Stimulated activated CD8-positive, alpha-beta memory T cell treated with anti-CD3 and anti-CD28 coated beads, Interleukin-15, amount 100 ng/mL, for 48 hours (primary cell): Measurements from ENCODE around the gene APC2.
"Not testable (repeated sequence)": the region's sequence is repeated elsewhere in the genome, so short reads cannot be mapped to it uniquely, and the experiment has no call there.

ENCODE experiments used
- DNase-seq, 2 donors: peaks; one replicate each; pipeline ENCODE4 v3.0.0-alpha.2; 2020; ENCODE audit warnings: low read depth in 2 of 2

The APC2 gene

GRCh38 chr19:1495799-1496713, 46.1 kb downstream of the APC2 start:
- DNase-seq, result no peak

GRCh38 chr19:1496714-1497577, 47.0 kb downstream of the APC2 start:
- no peak for DNase-seq

GRCh38 chr19:1497578-1498235, 47.8 kb downstream of the APC2 start:
- no peak for DNase-seq

DNA sequence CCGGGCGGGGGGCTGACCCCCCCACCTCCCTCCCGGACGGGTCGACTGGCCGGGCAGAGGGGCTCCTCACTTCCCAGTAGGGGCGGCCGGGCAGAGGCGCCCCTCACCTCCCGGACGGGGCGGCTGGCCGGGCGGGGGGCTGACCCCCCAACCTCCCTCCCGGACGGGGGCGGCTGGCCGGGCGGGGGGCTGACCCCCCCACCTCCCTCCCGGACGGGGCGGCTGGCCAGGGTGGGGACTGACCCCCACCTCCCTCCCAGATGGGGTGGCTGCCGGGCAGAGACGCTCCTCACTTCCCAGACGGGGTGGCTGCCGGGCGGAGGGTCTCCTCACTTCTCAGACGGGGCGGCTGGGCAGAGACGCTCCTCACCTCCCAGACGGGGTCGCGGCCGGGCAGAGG, 49.3 kb downstream of the APC2 start:
- not testable (repeated sequence) for DNase-seq

DNA sequence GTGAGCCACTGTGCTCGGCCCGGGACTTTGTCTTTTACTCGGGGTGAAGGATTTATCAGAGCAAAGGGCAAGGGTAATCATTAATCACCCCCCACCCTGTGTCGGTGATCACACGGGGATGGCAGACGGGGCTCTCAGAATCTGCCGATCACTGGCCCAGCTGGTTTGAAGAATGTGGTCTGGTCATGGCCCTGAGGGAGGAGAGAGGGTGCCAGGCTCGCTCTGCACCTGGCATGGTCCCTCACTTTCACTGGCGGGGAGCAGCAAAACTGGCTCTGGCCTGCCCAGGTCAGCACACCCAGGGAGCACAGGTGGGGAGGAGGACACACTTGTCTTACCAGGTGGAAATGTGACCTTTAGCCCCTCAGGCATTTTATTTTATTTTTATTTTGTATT, 51.3 kb downstream of the APC2 start:
- DNase-seq, result no peak

GRCh38 chr19:1502433-1503088, 52.6 kb downstream of the APC2 start:
- no peak for DNase-seq

DNA sequence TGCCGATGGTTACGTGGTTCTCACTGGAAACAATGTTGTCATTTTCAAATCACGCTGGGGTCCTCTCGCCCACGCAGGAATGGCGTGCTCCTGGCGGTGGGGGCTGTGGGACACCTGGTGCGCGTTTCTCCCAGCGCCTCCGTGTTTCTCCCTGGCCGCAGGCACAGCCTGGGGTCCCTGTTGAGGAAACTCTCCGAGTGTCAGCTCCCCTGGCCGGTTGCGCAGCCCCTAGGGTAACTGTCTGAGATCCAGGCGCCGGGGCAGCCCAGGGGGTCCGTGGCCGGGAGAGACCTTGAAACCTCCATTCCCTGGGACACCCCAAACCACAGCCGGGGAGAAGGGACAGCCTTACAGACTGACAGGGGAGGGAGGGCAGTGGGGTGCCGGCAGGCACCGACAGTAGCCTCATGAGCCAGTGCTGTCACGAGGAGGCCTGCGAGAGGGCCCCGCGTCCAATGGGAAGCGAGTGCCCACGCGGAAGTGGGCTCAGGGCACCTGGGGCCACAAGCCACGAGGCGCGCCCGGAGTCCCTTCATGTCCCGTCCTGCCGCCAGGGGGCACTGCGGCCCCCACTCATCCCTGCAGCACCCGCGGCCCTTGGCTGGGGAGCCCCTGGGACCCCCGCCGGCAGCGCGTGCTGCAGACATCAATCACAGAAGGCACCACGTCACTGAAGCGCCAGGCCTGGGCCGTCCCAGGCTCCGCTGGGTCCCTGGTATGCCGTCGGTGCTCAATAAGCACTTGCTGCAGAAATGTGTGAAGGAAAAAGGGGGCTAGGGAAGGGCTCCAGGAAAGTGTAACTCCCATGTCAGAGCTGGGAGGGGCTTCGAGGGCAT, 53.4 kb downstream of the APC2 start:
- peak; percentile 55 to 69 for DNase-seq

- no peak for DNase-seq
Measured at GRCh38 chr19:1503925-1504773, 54.2 kb downstream of the APC2 start.

DNA sequence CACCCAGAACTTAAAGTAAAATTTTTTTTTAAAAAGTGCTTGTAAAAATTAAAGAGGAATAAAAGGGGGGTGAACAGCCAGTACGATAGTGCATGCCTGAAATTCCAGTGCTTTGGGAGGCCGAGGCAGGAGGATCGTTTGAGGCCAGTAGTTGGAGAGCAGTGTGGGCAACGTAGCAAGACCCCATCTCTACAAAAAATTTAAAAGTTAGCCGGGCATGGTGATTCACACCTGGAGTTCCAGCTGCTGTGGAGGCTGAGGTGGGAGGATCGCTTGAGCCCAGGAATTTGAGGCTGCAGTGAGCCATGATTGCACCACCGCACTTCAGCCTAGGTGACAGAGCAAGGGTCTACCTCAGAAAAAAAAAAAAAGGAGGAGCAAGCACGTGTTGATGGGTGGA, 55.1 kb downstream of the APC2 start:
- no peak for DNase-seq

DNA sequence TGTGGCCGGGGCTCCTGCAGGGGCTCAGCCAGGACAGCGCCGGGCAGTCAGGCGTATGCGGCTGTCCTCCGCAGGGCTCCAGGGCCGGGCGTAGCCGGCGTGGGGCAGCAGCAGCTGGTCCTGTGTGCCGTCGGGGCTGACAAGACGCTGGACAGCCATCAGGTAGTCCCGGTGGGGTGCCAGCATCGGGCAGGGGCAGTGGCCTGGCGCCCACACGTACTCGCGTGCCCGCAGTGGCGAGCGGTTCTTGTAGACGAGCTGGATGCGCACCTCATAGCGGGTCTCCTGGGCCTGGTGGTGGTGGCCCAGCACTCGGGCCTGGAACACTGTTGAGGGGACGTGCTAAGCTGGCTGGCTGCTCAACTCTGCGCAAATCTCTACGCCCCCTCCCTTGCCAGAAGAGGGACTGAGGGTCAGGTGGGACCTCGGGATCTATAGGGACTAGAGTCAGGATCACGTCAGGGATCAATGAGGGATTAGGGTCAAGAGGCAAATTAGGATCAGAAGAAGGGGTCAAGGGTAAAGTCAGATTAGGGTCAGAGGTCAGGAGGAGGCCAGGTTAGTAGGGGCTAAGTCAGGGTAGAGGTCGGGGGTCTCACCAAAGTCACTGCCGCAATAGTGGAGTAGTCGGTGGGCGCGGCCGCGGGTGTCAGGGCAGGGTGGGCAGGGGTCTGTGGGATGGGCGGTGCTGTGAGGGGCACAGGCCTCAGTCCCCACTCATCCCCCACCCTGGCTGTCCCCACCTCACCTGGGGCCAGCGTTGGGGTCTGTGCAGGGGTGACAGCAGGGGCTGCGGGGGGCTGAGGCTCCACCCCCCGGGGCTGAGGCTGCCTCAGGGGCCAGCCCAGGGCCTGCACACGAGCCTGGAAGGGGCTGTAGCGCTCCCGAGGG, 56.3 kb downstream of the APC2 start:
- no peak for DNase-seq

- no peak for DNase-seq
Measured at GRCh38 chr19:1507192-1507660, 57.3 kb downstream of the APC2 start.

GRCh38 chr19:1507763-1508506, 58.0 kb downstream of the APC2 start:
- DNase-seq, result peak; percentile 79 to 86

DNA sequence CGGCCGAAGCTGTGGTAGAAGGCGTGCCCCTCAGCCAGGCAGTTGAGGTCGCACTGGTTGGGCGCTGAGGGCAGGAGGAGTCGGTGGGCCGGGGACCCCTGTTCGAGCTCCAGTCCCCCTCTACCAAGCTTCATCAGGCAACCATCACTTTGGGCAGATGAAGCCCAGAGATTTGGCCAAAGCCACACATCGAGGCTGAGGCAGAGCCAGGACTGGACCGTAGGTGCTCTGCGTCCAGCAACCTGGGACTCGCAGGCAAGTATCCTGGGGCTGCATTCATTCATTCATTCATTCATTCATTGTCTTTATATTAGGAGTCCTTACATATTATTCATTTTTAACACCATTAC, 58.6 kb downstream of the APC2 start:
- DNase-seq, result no peak

GRCh38 chr19:1509602-1510441, 59.9 kb downstream of the APC2 start:
- DNase-seq, result no peak

DNA sequence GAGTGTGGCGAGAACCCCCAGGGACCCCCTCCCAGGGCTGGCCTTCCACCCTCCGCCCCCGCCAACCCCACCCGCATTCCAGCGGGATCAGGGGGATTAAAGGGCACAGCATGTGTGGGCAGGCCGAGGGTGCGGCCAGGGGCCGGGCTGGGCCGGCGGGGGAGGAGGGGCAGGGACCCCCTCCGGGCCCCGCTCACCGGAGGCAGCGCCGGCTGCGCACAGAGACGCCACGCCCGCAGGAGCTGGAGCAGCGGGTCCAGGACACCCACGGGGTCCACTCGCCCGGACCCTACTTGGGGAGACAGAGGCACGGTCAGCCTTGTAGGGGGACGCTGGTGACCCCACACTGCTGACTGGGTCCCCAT, 60.5 kb downstream of the APC2 start:
- no peak for DNase-seq

- DNase-seq, result no peak
Measured at GRCh38 chr19:1510807-1511206, 60.9 kb downstream of the APC2 start.
